GF-D8 (cell line): ENCODE measurements around the gene CUX1.
"Not testable (repeated sequence)": the region's sequence is repeated elsewhere in the genome, so short reads cannot be mapped to it uniquely, and the experiment has no call there.

ENCODE experiments used
- DNase-seq: peaks from one replicate; lab custom pipeline; 2025; lab: John Stamatoyannopoulos, UW

CUX1 gene

DNA sequence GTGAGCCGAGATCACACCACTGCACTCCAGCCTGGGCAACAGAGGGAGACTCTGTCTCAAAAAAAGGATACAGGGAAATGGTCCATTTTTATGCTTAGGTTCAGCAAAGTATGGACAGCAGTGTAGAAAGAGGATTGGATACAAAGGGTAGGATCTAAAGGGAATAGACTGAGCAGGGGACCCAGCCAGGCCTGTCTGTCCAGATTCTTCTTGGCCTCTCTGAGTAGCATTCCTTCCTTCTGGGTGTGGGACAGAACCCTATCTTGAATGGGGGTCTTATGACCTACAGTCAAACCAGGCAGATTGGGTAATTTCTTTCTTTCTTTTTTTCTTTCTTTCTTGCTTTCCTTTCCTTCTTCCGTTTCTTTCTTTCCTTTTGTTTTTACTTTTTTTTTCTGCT is 494.9 kb downstream of the CUX1 start:
- DNase-seq, result no peak

DNA sequence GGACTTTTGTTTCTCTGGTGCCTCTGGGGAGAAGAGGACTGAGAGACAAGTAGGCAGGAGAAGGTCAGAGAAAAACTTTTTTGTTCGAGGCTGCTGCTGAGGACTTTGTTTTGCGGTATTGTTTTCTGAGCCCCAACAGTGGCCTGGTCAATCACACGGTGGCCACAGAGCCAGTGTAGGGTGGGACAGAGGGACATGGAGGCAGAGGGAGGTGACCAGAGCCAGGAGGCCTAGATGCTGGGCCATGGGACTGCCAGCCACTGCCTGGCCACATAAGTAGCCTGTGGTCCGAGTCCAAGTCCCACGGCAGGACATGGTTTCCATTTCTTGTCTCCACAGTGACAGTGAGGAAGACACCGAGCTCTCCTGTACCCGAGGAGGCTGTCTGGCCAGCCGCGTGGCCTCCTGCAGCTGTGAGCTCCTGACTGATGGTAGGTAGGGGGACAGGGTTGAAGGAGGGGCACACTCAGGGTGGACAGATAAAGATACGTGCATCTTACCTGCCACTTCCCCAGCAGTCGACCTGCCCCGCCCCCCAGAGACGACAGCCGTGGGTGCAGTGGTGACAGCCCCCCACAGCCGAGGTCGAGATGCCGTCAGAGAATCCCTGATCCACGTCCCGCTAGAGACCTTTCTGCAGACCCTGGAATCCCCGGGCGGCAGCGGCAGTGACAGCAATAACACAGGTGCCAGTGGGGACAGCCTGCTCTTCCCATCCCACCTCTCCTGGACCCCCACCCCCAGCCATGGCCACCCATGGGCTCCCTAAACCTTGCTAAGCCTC is 496.8 kb downstream of the CUX1 start:
- no peak for DNase-seq

DNA sequence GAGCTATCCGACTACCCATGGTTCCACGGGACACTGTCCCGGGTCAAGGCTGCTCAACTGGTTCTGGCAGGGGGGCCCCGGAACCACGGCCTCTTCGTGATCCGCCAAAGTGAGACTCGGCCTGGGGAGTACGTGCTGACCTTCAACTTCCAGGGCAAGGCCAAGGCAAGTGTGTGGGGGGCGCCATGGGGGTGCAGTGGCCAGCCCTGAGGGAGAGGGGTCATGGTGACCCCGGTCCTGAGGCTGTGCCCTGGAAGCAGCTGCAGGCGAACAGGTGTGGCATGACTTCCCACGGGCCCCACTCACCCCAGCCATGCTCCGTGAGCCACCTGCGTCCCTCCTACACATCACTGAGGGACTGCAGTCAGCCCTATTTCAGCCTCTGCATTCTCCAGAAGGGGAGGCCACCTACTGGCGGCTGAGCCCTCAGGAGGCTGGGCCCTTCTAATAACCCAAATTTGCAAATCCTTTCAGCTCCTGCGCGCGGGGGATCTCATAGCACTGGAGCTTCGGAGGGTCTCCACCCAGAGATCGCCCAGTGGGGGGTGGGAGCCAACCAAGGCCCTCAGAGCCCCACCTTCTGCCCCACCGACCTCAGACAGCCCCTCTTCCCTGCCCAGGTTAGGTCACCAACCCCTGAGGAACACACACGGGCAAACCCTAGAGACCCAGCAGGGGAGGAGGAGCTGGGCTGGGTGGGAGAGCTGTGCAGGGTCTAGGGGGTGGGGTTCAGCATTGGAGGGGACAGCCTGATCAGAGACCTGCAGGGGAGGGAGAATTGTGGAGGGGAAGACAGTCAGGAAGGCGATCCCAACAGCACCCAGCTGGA is 500.0 kb downstream of the CUX1 start:
- DNase-seq, result no peak

DNA sequence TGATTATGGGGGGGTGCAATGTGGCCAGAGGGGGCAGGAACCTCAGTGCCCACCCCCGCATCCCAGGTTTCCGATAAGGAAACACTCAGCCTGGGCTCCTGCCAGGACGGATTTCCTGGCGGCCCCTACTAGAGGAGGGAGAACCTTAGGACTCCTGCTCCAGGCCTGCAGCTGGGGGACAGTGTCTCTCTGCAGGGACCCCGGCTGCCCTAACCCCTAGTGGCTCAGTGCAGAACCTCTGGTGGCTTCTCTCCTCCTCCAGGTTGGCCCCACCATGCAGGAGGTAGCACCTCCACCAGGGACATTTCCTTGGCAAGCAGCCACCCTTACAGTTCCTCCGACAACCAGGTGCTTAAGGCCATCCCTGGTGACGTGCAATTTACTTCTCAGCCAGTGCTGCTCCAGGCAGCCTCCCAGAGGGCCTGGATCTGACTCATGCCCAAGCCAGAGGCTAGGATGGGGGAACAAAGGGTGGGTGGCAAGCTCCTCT is 501.1 kb downstream of the CUX1 start:
- no peak for DNase-seq

DNA sequence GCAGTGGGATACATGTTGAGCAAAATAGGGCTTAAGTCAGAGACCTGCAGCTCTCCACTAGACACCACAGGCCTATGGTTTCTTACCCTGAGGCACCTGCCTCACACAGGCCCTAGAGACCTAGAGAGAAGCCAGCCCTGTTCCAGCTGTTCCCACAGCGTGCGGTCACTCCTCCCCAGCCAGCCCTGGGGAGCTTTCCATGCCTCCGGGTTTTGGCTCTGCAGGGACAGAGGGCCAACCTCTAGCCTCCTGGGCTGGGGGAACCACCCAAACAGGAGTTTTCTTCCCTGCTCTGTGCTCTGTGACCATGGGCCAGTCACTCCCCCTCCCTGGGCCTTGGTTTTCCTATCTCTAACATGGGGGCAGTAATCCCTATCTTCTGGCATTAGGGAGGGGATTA is 502.2 kb downstream of the CUX1 start:
- no peak for DNase-seq

DNA sequence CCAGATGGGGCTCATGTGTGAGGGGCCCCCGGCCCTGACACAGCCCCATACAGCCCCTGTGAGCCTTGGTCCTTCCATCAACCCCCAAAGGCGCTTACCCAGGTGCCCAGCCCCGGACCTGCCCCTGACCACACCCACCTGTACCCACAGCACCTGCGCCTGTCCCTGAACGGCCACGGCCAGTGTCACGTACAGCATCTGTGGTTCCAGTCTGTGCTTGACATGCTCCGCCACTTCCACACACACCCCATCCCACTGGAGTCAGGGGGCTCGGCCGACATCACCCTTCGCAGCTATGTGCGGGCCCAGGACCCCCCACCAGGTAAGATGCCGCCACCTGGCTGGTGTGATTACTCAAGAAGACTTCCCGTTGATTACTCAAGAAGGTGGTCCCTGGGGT is 502.8 kb downstream of the CUX1 start:
- no peak for DNase-seq

DNA sequence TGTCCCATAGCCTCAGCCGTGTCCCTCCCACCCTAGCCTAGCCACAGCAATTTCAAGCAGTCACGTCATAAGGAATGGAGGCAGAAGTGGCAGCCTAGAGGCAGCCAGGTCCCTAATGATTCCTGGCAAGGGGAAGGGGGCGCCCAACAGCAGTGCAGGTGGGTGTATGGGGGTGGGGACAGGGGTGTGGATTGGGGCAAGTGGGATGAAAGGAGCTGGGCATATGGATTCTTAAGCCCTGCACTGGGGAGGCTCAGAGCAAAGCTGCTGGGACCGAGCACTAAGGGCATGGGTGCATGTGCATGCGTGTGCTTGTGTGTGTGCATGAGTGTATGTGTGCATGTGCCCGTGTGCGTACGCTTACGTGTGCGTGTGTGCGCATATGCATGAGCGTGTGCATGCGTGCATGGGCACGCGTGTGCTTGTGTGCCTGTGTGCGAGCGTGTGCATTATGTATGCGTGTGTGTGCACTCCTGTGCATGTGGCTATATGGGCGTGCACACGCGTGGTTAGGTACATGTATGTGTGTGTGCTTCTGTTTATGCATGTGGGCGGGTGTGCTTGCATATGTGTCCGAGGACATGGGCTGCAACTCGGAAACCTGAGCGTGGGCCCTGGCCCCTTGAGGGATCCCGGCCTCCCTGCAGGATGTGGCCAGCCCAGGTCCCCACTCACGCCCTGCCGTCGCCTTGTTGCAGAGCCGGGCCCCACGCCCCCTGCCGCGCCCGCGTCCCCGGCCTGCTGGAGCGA is 503.4 kb downstream of the CUX1 start:
- DNase-seq, result no peak

DNA sequence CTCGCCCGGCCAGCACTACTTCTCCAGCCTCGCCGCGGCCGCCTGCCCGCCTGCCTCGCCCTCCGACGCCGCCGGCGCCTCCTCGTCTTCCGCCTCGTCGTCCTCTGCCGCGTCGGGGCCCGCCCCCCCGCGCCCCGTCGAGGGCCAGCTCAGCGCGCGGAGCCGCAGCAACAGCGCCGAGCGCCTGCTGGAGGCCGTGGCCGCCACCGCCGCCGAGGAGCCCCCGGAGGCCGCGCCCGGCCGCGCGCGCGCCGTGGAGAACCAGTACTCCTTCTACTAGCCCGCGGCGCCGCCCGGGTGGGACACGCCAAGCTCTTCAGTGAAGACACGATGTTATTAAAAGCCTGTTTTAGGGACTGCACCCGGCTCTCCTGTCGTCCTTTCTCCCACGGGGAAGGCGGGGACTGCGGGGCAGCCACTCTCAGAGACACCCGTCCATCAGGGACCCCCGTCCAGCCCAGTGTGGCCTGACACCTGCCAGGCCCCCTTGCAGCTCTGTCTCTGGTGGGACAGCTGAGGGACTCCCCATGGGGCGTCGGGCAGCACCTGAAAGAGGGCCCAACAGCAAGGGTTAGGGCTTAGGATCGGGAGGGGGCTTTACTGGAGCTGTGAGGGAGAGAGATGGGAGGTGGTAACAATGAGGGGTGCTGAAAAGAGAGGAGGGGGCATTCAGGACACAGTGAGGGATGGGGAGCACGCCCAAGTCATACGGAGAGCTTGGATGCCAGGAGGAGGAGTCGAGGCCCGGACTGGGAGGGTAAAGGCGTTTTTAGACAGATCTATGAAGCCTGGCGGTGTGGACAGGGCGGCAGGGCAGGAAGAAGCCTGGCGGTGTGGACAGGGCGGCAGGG is 504.1 kb downstream of the CUX1 start:
- no peak for DNase-seq

DNA sequence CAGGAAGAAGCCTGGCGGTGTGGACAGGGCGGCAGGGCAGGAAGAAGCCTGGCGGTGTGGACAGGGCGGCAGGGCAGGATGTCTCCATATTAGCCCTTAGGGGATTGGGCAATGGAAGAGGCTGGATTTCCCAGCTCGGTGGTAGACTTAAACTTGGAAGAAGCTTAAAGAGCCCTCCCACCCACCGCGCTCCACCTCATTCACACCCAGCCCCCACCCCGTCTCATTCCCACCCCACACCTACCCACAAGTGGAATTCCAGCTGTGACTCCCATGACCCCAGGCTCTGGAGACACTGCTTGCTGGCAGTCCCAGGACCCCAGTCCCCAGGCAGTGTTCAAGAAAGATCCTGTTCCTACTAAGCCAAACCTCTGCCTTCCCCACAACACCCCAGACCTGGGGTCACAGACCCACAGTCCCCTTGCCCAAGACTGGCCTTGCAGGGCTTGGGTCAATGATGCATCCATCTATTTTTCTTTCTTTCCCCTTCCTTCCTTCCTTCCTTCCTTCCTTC is 504.8 kb downstream of the CUX1 start:
- no peak for DNase-seq

DNA sequence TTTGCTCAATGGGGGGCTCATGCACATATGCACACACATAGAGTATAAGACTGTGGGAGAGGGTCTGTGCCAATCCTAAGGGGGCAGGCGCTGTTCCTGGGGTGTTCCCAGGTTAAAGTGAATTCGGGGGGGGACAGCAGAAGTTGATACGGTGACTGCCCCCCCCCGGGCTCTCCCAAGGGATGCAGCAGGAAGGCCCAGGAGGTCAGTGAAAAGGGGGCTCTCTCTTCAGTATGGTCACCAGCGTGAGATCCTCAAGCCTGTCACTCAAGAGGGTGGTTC is 506.4 kb downstream of the CUX1 start:
- DNase-seq, result no peak

DNA sequence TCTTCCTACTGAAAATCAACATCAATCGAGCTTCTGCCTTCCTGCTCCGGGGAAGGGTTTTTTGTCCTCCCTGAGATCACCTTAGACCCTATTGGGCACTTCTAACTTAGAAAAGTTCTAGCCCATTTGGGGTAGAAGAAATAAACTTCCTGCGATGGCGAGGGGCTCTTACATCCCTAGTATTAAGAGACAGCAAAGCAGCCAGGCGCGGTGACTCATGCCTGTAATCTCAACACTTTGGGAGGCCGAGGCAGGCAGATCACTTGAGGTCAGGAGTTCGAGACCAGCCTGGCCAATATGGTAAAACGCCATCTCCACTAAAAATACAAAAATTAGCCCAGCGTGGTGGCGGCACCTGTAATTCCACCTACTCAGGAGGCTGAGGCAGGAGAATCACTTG is 507.7 kb downstream of the CUX1 start:
- DNase-seq, result not testable (repeated sequence)

DNA sequence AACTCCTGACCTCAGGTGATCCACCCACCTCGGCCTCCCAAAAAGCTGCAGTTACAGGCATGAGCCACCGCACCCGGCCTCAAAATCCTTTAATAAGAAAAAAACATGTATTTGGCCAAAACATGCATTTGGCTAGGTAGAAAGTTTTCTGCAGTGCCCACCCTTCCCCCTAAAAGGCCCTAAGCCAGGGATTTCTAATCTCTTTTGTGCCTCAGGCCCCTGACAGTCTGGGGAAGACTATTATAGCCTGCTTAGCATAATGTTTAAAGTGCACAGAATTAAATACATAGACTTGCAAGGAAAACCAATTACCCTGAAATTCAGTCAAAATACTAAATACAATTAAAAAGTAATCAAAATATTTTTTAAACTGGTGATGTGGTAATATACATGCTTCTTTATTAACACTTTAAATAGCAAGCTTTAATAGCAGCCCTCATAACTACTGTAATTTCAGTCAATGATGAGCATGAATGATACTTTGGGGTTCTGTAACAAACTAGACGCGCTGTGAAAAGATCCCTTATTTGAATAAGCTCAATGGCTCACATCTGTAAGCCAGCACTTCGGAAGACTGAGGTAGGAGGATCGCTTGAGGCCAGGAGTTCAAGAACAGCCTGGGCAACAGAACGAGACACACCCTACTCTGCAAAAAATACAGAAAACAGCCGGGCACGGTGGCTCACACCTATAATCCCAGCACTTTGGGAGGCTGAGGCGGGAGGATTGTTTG is 508.9 kb downstream of the CUX1 start:
- no peak for DNase-seq

DNA sequence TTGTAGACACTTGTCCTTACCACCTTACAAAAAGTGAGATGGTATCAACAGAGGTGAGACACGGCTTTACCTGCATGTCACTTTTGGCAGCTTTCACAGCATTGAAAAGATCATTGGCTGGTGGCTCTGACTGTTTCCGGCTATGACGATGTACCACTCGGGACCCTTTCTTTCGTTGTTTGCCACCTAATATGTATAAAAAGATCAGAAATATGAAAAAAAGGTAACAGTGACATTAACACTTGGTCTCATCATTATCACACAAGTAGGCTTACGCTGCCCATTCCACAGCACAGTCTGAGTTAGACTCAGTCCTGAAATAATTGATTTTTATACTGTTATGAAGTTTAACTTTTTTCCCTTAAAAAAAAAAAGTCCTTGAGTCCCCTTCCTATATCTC is 509.8 kb downstream of the CUX1 start:
- DNase-seq, result not testable (repeated sequence)

DNA sequence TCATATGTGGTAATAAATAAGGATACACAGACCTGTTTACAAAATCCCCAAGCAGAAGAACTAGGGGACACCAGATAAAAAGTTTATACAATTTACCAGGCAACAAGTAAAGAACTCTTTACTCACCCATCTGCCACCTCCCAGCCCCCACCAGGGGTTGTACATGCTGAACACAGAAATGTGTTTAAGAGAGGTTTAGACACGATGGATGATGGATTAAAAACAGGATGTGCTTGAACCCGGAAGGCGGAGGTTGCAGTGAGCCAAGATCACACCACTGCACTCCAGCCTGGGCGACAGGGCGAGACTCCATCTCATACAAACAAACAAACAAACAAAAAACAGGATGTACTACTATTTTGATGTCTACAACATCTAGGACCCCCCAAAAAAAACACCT is 511.4 kb downstream of the CUX1 start:
- DNase-seq, result not testable (repeated sequence)

DNA sequence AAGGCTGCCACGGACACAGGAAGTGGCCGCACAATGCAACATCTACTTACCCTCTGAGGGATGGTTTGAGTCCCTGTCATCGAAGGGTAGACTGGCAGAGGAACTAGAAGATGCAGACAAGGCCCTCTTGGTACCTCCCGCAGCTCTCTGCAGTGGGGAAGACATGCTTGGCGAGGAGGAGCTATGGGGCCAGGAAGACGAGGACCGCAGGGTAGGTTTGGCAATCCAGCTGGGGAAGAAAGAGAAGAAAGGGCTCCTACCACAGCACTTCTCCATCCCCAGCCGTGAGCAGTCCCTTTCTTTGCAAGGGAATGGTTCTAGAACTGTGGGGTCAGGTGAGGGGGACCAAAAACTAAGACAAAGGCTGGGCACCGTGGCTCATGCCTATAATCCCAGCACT is 511.9 kb downstream of the CUX1 start:
- DNase-seq, result peak; percentile 1

DNA sequence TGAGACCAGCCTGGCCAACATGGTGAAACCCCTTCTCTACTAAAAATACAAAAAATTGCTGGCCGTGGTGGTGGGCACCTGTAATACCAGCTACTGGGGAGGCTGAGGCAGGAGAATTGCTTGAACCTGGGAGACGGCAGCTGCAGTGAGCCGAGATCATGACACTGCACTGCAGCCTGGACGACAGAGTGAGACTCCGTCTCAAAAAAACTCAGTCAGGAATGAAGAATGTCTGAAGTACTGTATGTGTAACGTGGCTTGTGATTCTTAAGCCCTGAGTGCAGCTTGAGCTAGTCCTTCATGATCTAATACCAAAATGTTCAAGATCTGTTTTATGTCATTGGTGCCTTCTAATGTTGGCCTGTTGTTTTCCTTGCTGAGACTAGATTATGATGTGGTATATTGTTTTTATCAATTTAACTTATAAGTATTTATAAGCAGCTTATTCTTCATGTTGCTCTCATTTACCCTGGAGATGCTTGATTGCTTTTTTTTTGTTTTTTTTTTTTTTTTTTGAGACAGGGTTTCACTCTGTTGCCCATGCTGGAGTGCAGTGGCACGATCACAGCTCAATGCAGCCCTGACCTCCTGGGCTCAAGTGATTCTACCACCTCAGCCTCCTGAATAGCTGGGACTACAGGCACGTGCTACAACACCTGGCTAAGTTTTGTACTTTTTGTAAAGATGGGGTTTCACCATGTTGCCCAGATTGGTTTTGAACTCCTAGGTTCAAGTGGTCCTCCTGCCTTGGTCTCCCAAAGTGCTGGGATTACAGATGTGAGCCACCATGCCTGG is 513.4 kb downstream of the CUX1 start:
- DNase-seq, result not testable (repeated sequence)
